Stimulated activated CD8-positive, alpha-beta memory T cell treated with anti-CD3 and anti-CD28 coated beads, Interleukin-12 subunit alpha, Interleukin-12 subunit beta, amount 100 ng/mL, for 24 hours (primary cell): ENCODE measurements around the gene TAL2.
"Not testable (repeated sequence)": the region's sequence is repeated elsewhere in the genome, so short reads cannot be mapped to it uniquely, and the experiment has no call there.

Source experiments
- DNase-seq: peaks from one replicate; pipeline ENCODE4 v3.0.0-alpha.2; 2020; ENCODE audit errors: extremely low read depth

The TAL2 gene

GRCh38 chr9:105676351-105676923 is 14.2 kb downstream of the TAL2 start:
- DNase-seq: no peak

- no peak for DNase-seq
Observed at GRCh38 chr9:105678163-105678562, 15.9 kb downstream of the TAL2 start.

GRCh38 chr9:105678781-105679180 is 16.5 kb downstream of the TAL2 start:
- DNase-seq: no peak

GRCh38 chr9:105679257-105680022 is 17.2 kb downstream of the TAL2 start:
- no peak for DNase-seq

GRCh38 chr9:105681313-105681712 is 19.1 kb downstream of the TAL2 start:
- no peak for DNase-seq

GRCh38 chr9:105681724-105682123 is 19.5 kb downstream of the TAL2 start:
- DNase-seq: no peak

- no peak for DNase-seq
Observed at GRCh38 chr9:105683688-105684275, 21.5 kb downstream of the TAL2 start.

- DNase-seq: no peak
Observed at GRCh38 chr9:105686936-105687335, 24.7 kb downstream of the TAL2 start.

GRCh38 chr9:105690742-105691141 is 28.5 kb downstream of the TAL2 start:
- DNase-seq: no peak

- DNase-seq: no peak
Observed at GRCh38 chr9:105693435-105694189, 31.4 kb downstream of the TAL2 start.

- DNase-seq: peak; percentile 54
Observed at GRCh38 chr9:105694190-105694847, 32.1 kb downstream of the TAL2 start, which contains the start of gene TMEM38B. TSS of gene TMEM38B (plus strand) at chr9:105694541. CDS start at chr9:105694661, 120 bp downstream.

GRCh38 chr9:105694848-105695581 is 32.8 kb downstream of the TAL2 start:
- DNase-seq: peak; percentile 5

- no peak for DNase-seq
Observed at GRCh38 chr9:105696219-105696793, 34.0 kb downstream of the TAL2 start.

- DNase-seq: no peak
Observed at GRCh38 chr9:105697871-105698270, 35.6 kb downstream of the TAL2 start.

- DNase-seq: no peak
Observed at GRCh38 chr9:105698348-105698870, 36.2 kb downstream of the TAL2 start.

- no peak for DNase-seq
Observed at GRCh38 chr9:105700668-105701067, 38.4 kb downstream of the TAL2 start.

- no peak for DNase-seq
Observed at GRCh38 chr9:105701145-105701544, 38.9 kb downstream of the TAL2 start.

- DNase-seq: no peak
Observed at GRCh38 chr9:105702207-105702606, 40.0 kb downstream of the TAL2 start.

GRCh38 chr9:105703638-105704037 is 41.4 kb downstream of the TAL2 start:
- DNase-seq: not testable (repeated sequence)

GRCh38 chr9:105706156-105706555 is 43.9 kb downstream of the TAL2 start:
- DNase-seq: no peak
